Fibroblast of lung (primary cell): Measurements from ENCODE around the gene SLC5A3. TPM values are rescaled to one million over a fixed set of nuclear protein-coding genes. Genes with fewer than 3 reads are reported as not detected.

ENCODE experiments used
- DNase-seq, 2 donors: peaks; one replicate each; pipeline versions ENCODE4 v3.0.0 to v3.0.0-alpha.2; 2010; ENCODE audit warnings: low read depth in 2 of 2
- H2AFZ ChIP-seq: 2 replicates; pipeline ENCODE4 v1.5.1; 2012; ENCODE audit warnings: low read length, control low read depth, inconsistent platforms
- H3K27ac ChIP-seq: 2 replicates; pipeline ENCODE4 v1.5.1; 2011; ENCODE audit warnings: low read length, control low read depth; ENCODE audit not compliant: insufficient read depth
- H3K27me3 ChIP-seq: 2 replicates; pipeline ENCODE4 v1.5.1; 2011; ENCODE audit warnings: mild to moderate bottlenecking, low read length; ENCODE audit not compliant: control insufficient read depth, insufficient read depth
- H3K36me3 ChIP-seq: 2 replicates; pipeline ENCODE4 v1.5.1; 2011; ENCODE audit warnings: low read length; ENCODE audit not compliant: control insufficient read depth, insufficient read depth
- H3K4me1 ChIP-seq: 2 replicates; pipeline ENCODE4 v1.5.1; 2011; ENCODE audit warnings: low read length; ENCODE audit not compliant: control insufficient read depth, insufficient read depth; ENCODE audit errors: extremely low read depth
- H3K4me2 ChIP-seq: 2 replicates; pipeline ENCODE4 v1.5.1; 2011; ENCODE audit warnings: low read length, control low read depth; ENCODE audit not compliant: insufficient read depth; ENCODE audit errors: extremely low read depth
- H3K4me3 ChIP-seq, 4 experiments: fragments of 200-600 bp in 1 of 4; sonication (generic) in 1 of 4; replicated peaks in 1 of 4; 2 replicates each; pipeline ENCODE4 v1.5.1; 2011 to 2016; ENCODE audit warnings: low read length in 4 of 4, low read depth in 3 of 4, mild to moderate bottlenecking in 3 of 4, control low read depth in 2 of 4, inconsistent platforms in 1 of 4, mixed read lengths in 1 of 4; ENCODE audit not compliant: insufficient read depth in 1 of 4; ENCODE audit errors: control extremely low read depth in 1 of 4
- H3K79me2 ChIP-seq: 2 replicates; pipeline ENCODE4 v1.5.1; 2012; ENCODE audit warnings: mild to moderate bottlenecking, low read length, inconsistent platforms; ENCODE audit not compliant: control insufficient read depth, insufficient read depth
- H3K9ac ChIP-seq: 2 replicates; pipeline ENCODE4 v1.5.1; 2011; ENCODE audit warnings: mild to moderate bottlenecking, low read length, control low read depth; ENCODE audit not compliant: insufficient read depth
- H3K9me3 ChIP-seq: 2 replicates; pipeline ENCODE4 v1.5.1; 2012; ENCODE audit warnings: low read depth, low read length; ENCODE audit not compliant: control insufficient read depth, insufficient read depth
- H4K20me1 ChIP-seq: 2 replicates; pipeline ENCODE4 v1.5.1; 2011; ENCODE audit warnings: low read length; ENCODE audit not compliant: control insufficient read depth, insufficient read depth; ENCODE audit errors: extremely low read depth
- EZH2 ChIP-seq: IDR thresholded peaks from 2 replicates; pipeline ENCODE4 v1.5.1; 2012; ENCODE audit warnings: low read length, control low read depth, mild to moderate bottlenecking; ENCODE audit errors: missing control alignments
- polyA plus RNA-seq, 2 donors: library from polyadenylated mRNA; depleted of rRNA in 1 of 2; stranded (reverse) in 1 of 2; unstranded in 1 of 2; fragments of >200 nt; gene quantifications; 2 replicates each; pipeline ENCODE4 v1.2.1, GENCODE V29; 2011 to 2012; ENCODE audit warnings: missing spikeins in 1 of 2
- total RNA-seq: library from RNA; depleted of rRNA; stranded (reverse); fragments of >200 nt; gene quantifications from 2 replicates; pipeline ENCODE4 v1.2.1, GENCODE V29; 2014
- TF ChIP-seq, protein P1 (sequence below), 2 donors: IDR thresholded peaks in 1 of 2; conservative IDR thresholded peaks in 1 of 2; 1 replicate in 1 of 2; 2 replicates in 1 of 2; pipeline ENCODE4 v1.5.1; 2011 to 2012; ENCODE audit warnings: low read length in 2 of 2, control low read depth in 1 of 2, inconsistent platforms in 1 of 2, low read depth in 1 of 2, mild to moderate bottlenecking in 1 of 2

Gene SLC5A3
- total and polyA plus RNA-seq, 2 donors (not counting 1 experiment from before 2014, with no cell fraction given) = 6.2 to 28.6 TPM

DNA sequence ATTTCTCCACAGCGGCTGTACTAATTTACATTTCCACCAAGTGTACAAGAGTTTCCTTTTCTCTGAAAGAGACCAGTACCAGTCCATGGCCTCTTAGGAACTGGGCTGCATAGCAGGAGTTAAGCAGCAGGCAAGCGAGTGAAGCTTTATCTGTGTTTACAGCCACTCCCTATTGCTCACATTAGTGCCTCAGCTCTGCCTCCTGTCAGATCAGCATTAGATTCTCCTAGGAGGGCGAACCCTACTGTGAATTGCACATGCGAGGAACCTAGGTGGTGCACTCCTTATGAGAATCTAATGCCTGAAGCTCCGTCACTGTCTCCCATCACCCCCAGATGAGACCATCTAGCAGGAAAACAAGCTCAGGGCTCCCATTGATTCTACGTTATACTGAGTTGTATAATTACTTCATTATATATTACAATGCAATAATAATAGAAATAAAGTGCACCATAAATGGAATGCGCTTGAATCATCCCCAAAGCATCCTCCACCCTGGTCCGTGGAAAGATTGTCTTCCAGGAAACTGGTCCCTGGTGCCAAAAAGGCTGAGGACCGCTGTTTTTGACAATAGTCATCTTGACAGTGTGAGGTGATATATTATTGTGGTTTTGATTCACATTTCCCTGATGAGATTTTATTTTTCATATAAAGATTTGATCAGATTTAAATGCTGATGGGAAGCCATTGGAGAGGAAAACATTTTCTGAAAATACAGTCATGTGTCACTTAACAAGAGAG lies 45.5 kb upstream of the SLC5A3 start:
- Histone ChIP-seq H3K9me3 (no peaks in the 10 kb centered on the region), H4K20me1 (no peaks in the 10 kb centered on the region), H3K4me1 (no peaks in the 10 kb centered on the region), H3K4me2 (no peak overlapping the region), H3K27ac (no peak overlapping the region), H3K4me3 (no peak overlapping the region), H3K79me2 (no peaks in the 10 kb centered on the region), H3K9ac (no peak overlapping the region), H3K36me3 (no peaks in the 10 kb centered on the region), H2AFZ (no peak overlapping the region), H3K27me3 (no peaks in the 10 kb centered on the region)
- peak in 1 of 2 donors; percentile 76 for DNase-seq
- no peak for TF ChIP-seq EZH2
- TF ChIP-seq, protein P1, sequence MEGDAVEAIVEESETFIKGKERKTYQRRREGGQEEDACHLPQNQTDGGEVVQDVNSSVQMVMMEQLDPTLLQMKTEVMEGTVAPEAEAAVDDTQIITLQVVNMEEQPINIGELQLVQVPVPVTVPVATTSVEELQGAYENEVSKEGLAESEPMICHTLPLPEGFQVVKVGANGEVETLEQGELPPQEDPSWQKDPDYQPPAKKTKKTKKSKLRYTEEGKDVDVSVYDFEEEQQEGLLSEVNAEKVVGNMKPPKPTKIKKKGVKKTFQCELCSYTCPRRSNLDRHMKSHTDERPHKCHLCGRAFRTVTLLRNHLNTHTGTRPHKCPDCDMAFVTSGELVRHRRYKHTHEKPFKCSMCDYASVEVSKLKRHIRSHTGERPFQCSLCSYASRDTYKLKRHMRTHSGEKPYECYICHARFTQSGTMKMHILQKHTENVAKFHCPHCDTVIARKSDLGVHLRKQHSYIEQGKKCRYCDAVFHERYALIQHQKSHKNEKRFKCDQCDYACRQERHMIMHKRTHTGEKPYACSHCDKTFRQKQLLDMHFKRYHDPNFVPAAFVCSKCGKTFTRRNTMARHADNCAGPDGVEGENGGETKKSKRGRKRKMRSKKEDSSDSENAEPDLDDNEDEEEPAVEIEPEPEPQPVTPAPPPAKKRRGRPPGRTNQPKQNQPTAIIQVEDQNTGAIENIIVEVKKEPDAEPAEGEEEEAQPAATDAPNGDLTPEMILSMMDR (conservative IDR thresholded peaks at IDR 0.05 in 1 of 2, IDR thresholded peaks at IDR 0.05 in 1 of 2; ENCODE audit: low read depth in 1 of 2, low read length in 2 of 2) = no peak

DNA sequence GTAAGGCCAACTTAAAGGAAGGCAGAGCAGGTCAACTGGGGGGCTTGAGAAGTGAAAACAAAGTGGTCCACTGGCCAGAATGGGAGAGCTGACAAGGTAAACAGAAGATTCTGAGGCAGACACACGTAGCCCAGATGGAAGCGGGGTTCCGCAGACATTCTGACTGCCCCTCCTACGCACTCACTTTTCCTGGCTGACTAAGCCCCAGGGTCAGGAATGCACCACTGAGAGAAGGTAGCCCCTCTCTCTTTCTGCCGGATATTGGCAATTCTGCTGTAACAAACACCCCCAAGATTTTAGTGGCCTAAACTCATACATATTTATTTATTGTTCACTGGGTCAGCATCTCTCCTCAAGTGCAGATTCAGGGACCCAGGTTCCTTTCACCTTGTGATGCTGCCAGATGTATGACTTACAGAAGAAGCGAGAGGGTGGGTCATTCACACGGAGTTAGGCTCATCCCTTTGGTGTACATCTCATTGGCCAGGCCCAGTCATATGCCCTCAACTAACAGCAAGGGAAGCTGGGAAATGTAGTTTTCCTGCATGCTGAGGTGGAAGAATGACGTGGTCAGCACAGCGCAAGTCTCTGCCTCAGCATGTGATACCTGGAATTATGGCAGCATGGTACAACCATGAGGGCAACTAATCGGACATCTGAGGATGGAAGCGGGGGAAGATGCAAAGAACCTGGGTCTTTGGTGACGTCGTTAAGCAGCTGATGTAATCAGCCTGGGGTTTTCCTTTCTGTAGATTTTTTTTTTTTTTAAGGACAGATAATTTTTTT lies 43.4 kb upstream of the SLC5A3 start:
- peak overlapping the region; percentile 73 for H3K4me2 ChIP-seq
- peak overlapping the region; percentile 69 for H2AFZ ChIP-seq
- no peaks in the 10 kb centered on the region for H3K79me2 ChIP-seq
- no peaks in the 10 kb centered on the region for H3K4me1 ChIP-seq
- no peak overlapping the region for H3K27ac ChIP-seq
- peak; percentile 89 for DNase-seq
- H3K36me3 ChIP-seq = no peaks in the 10 kb centered on the region
- peak overlapping the region in 1 of 4 experiments; percentile 12 for H3K4me3 ChIP-seq
- H3K9me3 ChIP-seq = no peaks in the 10 kb centered on the region
- TF ChIP-seq, protein P1 (conservative IDR thresholded peaks at IDR 0.05 in 1 of 2, IDR thresholded peaks at IDR 0.05 in 1 of 2; ENCODE audit: low read depth in 1 of 2, low read length in 2 of 2) = no peak
- H3K27me3 ChIP-seq = no peaks in the 10 kb centered on the region
- no peaks in the 10 kb centered on the region for H4K20me1 ChIP-seq
- no peak overlapping the region for H3K9ac ChIP-seq

DNA sequence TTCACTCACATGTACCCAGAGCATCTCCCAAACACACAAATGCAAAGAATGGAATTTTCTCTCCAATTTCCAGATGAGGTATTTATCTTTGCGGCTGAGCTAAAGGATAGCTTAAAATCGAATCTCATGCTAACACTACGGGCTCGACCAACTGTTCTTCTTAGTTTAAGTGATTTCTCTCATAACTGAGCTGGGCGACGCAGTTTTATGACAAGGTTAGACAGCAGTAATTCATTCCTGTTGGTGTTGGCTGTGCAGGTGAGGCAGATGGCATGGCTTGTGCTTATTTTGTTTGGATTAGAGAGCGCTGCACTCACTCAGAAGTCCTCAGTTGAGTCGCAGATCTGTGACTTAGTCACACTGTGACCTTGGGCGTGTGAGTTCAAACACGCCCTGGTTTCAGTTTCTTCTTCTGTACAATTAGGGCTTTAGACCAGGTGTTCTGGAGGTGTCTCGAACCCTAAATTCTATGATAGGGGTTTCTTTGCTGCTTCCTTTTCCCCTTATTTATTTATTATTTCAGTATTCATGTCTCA lies 41.5 kb upstream of the SLC5A3 start:
- Histone ChIP-seq H3K79me2 (no peaks in the 10 kb centered on the region), H4K20me1 (no peaks in the 10 kb centered on the region), H3K9me3 (no peaks in the 10 kb centered on the region), H2AFZ (no peak overlapping the region), H3K36me3 (no peaks in the 10 kb centered on the region), H3K4me3 (no peak overlapping the region), H3K27ac (no peak overlapping the region), H3K9ac (no peak overlapping the region), H3K4me2 (no peak overlapping the region), H3K4me1 (no peaks in the 10 kb centered on the region), H3K27me3 (no peaks in the 10 kb centered on the region)
- TF ChIP-seq, protein P1 (conservative IDR thresholded peaks at IDR 0.05 in 1 of 2, IDR thresholded peaks at IDR 0.05 in 1 of 2; ENCODE audit: low read depth in 1 of 2, low read length in 2 of 2) = no peak
- no peak for TF ChIP-seq EZH2
- DNase-seq = no peak
